Neural progenitor cell (in vitro differentiated cells): ENCODE measurements around the gene EIPR1. TPM values are rescaled to one million over a fixed set of nuclear protein-coding genes. Genes with fewer than 3 reads are reported as not detected.
A peak's percentile ranks its signal among the peaks of the same experiment; 100 is the strongest.

Experiments
- DNase-seq: peaks from one replicate; pipeline ENCODE4 v3.0.0-alpha.2; 2016; ENCODE audit warnings: low spot score
- H2AFZ ChIP-seq: fragments of 200-600 bp; sonication (generic); replicated peaks from 2 replicates; pipeline ENCODE4 v1.6.1; 2016; ENCODE audit warnings: antibody characterized with exemption
- H3F3A ChIP-seq: fragments of 200-600 bp; sonication (generic); 2 replicates; pipeline ENCODE4 v1.6.1; 2016; ENCODE audit warnings: antibody characterized with exemption, low read depth
- H3K27ac ChIP-seq: fragments of 200-600 bp; sonication (generic); 2 replicates; pipeline ENCODE4 v1.5.1; 2016; ENCODE audit warnings: mild to moderate bottlenecking
- H3K27me3 ChIP-seq: fragments of 200-600 bp; sonication (generic); 2 replicates; pipeline ENCODE4 v1.6.1; 2016; ENCODE audit warnings: mild to moderate bottlenecking, moderate library complexity
- H3K36me3 ChIP-seq: fragments of 200-600 bp; sonication (generic); 2 replicates; pipeline ENCODE4 v1.5.1; 2016
- H3K4me1 ChIP-seq: fragments of 200-600 bp; sonication (generic); 2 replicates; pipeline ENCODE4 v1.6.1; 2016; ENCODE audit warnings: mixed run types
- H3K4me2 ChIP-seq: fragments of 200-600 bp; sonication (generic); 2 replicates; pipeline ENCODE4 v1.6.1; 2016
- H3K4me3 ChIP-seq: fragments of 200-600 bp; sonication (generic); 2 replicates; pipeline ENCODE4 v1.5.1; 2016
- H3K79me2 ChIP-seq: fragments of 200-600 bp; sonication (generic); 2 replicates; pipeline ENCODE4 v1.6.1; 2016; ENCODE audit warnings: low read depth
- H3K9ac ChIP-seq: fragments of 200-600 bp; sonication (generic); 2 replicates; pipeline ENCODE4 v1.6.1; 2016
- H3K9me3 ChIP-seq: fragments of 200-600 bp; sonication (generic); 2 replicates; pipeline ENCODE4 v1.5.1; 2016; ENCODE audit warnings: low read depth
- H4K20me1 ChIP-seq: fragments of 200-600 bp; sonication (generic); 2 replicates; pipeline ENCODE4 v1.6.1; 2016; ENCODE audit warnings: low read depth
- H3K27ac Mint-ChIP-seq: 3 replicates; pipeline ENCODE4 v1.8.0; 2021; ENCODE audit warnings: mixed read lengths
- H3K27me3 Mint-ChIP-seq: 2 replicates; pipeline ENCODE4 v1.8.0; 2022; ENCODE audit warnings: low read depth, mild to moderate bottlenecking, inconsistent platforms, moderate library complexity, mixed read lengths; ENCODE audit not compliant: insufficient read depth
- H3K36me3 Mint-ChIP-seq: 3 replicates; pipeline ENCODE4 v1.8.0; 2021; ENCODE audit warnings: mixed read lengths
- H3K4me1 Mint-ChIP-seq: 3 replicates; pipeline ENCODE4 v1.8.0; 2021; ENCODE audit warnings: mixed read lengths
- H3K4me3 Mint-ChIP-seq: 3 replicates; pipeline ENCODE4 v1.8.0; 2021; ENCODE audit warnings: mild to moderate bottlenecking, moderate library complexity, mixed read lengths
- H3K9me3 Mint-ChIP-seq: 3 replicates; pipeline ENCODE4 v1.8.0; 2020; ENCODE audit warnings: mixed read lengths
- CTCF ChIP-seq: fragments of 200-600 bp; sonication (generic); IDR thresholded peaks from 2 replicates; pipeline ENCODE4 v1.5.1; 2017; ENCODE audit warnings: antibody characterized with exemption, mild to moderate bottlenecking
- EZH2 ChIP-seq: fragments of 200-600 bp; sonication (generic); IDR thresholded peaks from 2 replicates; pipeline ENCODE4 v1.6.1; 2017; ENCODE audit warnings: antibody characterized with exemption, mild to moderate bottlenecking, moderate library complexity
- EZH2phosphoT487 ChIP-seq: fragments of 200-600 bp; sonication (generic); IDR thresholded peaks from 2 replicates; pipeline ENCODE4 v1.6.1; 2017; ENCODE audit warnings: antibody characterized with exemption
- total RNA-seq: library from RNA; depleted of rRNA; stranded (reverse); fragments of >200 nt; gene quantifications from 2 replicates; pipeline ENCODE4 v1.2.3, GENCODE V29; 2015; ENCODE audit warnings: low replicate concordance

The EIPR1 gene
- total RNA-seq, 1 donor from 2014 or later = 57.1 TPM

- no peak for DNase-seq
- no peaks in the 10 kb centered on the region for H3K27me3 ChIP-seq
- no peaks in the 10 kb centered on the region for H3K9me3 ChIP-seq
- H3K4me1 ChIP-seq = no peaks in the 10 kb centered on the region
- peaks cover 13% of the 10 kb centered on the region for H4K20me1 ChIP-seq
- TF ChIP-seq EZH2phosphoT487 (no peak), EZH2 (no peak), CTCF (no peak)
- Mint-ChIP-seq H3K4me3 (no peak overlapping the region), H3K9me3 (no peaks in the 10 kb centered on the region), H3K36me3 (peaks cover 9% of the 10 kb centered on the region), H3K27ac (no peak overlapping the region), H3K27me3 (no peaks in the 10 kb centered on the region), H3K4me1 (peaks cover 6% of the 10 kb centered on the region)
- H3K4me3 ChIP-seq = no peak overlapping the region
- no peak overlapping the region for H3K9ac ChIP-seq
- H3K27ac ChIP-seq = no peak overlapping the region
- no peaks in the 10 kb centered on the region for H3K79me2 ChIP-seq
- H3K36me3 ChIP-seq = no peaks in the 10 kb centered on the region
- H3F3A ChIP-seq = no peaks in the 10 kb centered on the region
- no peak overlapping the region for H3K4me2 ChIP-seq
- H2AFZ ChIP-seq = no peak overlapping the region
Observed at GRCh38 chr2:3324036-3324386, 53.6 kb downstream of the EIPR1 start.

- H3K27me3 ChIP-seq = no peaks in the 10 kb centered on the region
- Mint-ChIP-seq H3K4me3 (no peak overlapping the region), H3K36me3 (peaks cover 13% of the 10 kb centered on the region), H3K27me3 (no peaks in the 10 kb centered on the region), H3K4me1 (peaks cover 6% of the 10 kb centered on the region), H3K9me3 (no peaks in the 10 kb centered on the region), H3K27ac (peak overlapping the region; percentile 33)
- DNase-seq = no peak
- H4K20me1 ChIP-seq = peaks cover 13% of the 10 kb centered on the region
- no peak overlapping the region for H3K27ac ChIP-seq
- H3F3A ChIP-seq = no peaks in the 10 kb centered on the region
- no peak overlapping the region for H3K4me3 ChIP-seq
- no peaks in the 10 kb centered on the region for H3K9me3 ChIP-seq
- H2AFZ ChIP-seq = no peak overlapping the region
- H3K79me2 ChIP-seq = no peaks in the 10 kb centered on the region
- no peak overlapping the region for H3K4me2 ChIP-seq
- no peak overlapping the region for H3K9ac ChIP-seq
- H3K36me3 ChIP-seq = no peaks in the 10 kb centered on the region
- H3K4me1 ChIP-seq = no peaks in the 10 kb centered on the region
- TF ChIP-seq CTCF (no peak), EZH2 (no peak), EZH2phosphoT487 (no peak)
Observed at GRCh38 chr2:3323360-3324035, 54.1 kb downstream of the EIPR1 start.

- H3K27ac ChIP-seq = no peak overlapping the region
- TF ChIP-seq EZH2phosphoT487 (no peak), CTCF (no peak), EZH2 (no peak)
- peak overlapping the region; percentile 37 for H3K9ac ChIP-seq
- DNase-seq = no peak
- peaks cover 6% of the 10 kb centered on the region for H3K4me1 Mint-ChIP-seq
- H3F3A ChIP-seq = no peaks in the 10 kb centered on the region
- H3K27me3 ChIP-seq = no peaks in the 10 kb centered on the region
- no peak overlapping the region for H3K27ac Mint-ChIP-seq
- H3K4me3 ChIP-seq = no peak overlapping the region
- no peak overlapping the region for H2AFZ ChIP-seq
- no peaks in the 10 kb centered on the region for H3K9me3 Mint-ChIP-seq
- H3K79me2 ChIP-seq = no peaks in the 10 kb centered on the region
- H4K20me1 ChIP-seq = peaks cover 13% of the 10 kb centered on the region
- H3K4me1 ChIP-seq = no peaks in the 10 kb centered on the region
- peaks cover 4% of the 10 kb centered on the region for H3K27me3 Mint-ChIP-seq
- H3K4me2 ChIP-seq = no peak overlapping the region
- H3K36me3 Mint-ChIP-seq = peaks cover 13% of the 10 kb centered on the region
- no peaks in the 10 kb centered on the region for H3K36me3 ChIP-seq
- H3K9me3 ChIP-seq = no peaks in the 10 kb centered on the region
- no peak overlapping the region for H3K4me3 Mint-ChIP-seq
Observed at GRCh38 chr2:3322311-3322970, 55.2 kb downstream of the EIPR1 start.
